Measurements from ENCODE around the gene CIZ1.
"Not testable (repeated sequence)": the region's sequence is repeated elsewhere in the genome, so short reads cannot be mapped to it uniquely, and the experiment has no call there.

CIZ1 gene

DNA sequence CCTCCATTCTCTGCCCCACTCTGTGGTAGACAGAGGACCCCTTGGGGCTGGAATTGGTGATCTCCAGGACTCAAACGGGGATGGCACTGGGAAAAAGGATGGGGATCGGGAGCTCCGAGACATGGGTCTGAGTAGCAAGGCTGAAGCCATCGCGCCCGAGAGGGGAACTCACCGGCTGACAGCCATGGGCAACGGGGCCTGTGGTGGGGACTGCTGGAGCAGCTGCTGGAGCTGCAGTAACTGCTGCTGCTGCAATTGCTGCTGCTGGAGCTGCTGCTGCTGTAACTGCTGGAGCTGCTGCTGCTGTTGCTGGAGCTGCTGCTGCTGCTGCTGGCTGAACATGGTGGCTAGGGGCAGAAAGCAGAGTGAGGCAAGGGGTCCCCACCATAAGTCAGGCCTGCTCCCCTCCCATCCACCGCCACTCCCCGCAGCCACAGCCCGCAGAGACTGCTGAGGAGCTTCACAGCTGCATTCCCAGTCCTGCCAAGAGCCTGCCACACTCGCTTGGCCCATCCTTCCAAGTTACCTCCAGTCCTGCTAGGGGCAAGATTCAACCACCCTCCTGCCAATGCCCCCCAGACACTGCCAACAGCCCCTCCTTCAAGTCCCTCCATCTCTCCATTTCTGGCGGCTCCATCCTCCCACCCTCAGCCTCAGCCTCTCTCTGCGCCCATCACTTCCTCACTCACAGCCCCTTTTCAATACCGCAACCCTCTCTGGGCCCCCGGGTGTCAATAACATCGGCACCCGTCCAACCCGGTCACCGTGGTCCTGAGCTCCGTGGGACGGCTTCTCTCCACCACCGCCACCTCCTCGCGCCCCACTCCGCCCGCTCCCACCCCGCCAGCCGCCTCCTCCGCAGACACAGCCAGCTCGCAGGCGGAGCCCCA, 611 bp downstream of the CIZ1 start:
- DNase-seq: no peak

DNA sequence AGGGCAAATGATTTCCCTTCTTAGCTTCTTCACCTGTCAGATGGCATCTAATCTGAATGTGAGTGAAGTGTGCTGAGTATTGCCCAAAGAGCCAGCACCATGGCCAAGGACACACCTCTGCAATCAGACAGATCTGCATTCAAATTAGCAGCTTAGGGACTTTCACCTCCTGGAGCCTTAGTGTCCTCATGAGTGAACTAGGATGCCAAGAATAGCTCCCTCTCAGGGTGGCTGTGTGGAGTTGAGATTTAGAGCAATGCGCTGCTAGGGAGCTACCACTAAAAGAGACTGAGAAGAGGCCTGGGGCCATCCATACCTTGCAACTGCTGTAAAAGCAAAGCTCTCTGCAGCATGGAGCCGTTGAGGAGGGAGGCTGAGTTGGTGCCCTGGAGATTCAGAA, 1.4 kb downstream of the CIZ1 start:
- DNase-seq: no peak

DNA sequence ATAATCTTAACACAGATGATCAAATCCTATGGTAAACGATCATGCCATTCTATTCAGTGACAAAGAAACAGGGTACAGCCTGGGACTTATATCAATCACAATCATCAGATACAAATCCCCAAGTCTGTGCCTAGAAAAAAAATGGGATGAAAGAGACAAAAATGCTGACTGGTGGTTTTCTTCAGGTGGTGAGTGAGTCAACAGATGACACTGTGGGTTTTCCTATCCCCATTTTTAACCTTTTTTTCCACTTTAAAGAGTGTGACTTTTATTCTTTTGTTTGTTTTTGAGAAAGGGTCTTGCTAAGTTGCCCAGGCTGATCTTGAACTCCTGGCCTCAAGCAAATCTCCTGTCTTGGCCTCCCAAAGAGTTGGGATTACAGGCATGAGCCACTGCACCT, 3.2 kb downstream of the CIZ1 start:
- DNase-seq: peak; percentile 13

DNA sequence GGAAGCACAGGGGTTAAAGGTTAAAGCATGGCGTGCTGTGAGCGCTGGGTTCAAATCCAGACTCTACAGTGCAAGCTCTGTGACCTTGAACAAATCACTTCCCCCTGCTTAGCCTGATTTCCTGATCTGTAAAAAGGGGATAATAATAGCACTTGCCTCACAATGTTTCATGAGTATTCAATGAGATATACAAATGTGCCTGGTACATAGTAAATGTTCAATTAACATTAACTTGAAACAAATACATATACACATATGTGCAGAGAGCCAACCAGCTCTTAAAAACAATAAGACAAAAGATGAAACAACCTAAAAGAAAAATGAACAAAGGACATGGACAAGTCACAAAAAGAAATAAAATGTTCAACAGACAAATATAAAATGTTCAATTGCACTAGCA, 4.0 kb downstream of the CIZ1 start:
- DNase-seq: no peak

DNA sequence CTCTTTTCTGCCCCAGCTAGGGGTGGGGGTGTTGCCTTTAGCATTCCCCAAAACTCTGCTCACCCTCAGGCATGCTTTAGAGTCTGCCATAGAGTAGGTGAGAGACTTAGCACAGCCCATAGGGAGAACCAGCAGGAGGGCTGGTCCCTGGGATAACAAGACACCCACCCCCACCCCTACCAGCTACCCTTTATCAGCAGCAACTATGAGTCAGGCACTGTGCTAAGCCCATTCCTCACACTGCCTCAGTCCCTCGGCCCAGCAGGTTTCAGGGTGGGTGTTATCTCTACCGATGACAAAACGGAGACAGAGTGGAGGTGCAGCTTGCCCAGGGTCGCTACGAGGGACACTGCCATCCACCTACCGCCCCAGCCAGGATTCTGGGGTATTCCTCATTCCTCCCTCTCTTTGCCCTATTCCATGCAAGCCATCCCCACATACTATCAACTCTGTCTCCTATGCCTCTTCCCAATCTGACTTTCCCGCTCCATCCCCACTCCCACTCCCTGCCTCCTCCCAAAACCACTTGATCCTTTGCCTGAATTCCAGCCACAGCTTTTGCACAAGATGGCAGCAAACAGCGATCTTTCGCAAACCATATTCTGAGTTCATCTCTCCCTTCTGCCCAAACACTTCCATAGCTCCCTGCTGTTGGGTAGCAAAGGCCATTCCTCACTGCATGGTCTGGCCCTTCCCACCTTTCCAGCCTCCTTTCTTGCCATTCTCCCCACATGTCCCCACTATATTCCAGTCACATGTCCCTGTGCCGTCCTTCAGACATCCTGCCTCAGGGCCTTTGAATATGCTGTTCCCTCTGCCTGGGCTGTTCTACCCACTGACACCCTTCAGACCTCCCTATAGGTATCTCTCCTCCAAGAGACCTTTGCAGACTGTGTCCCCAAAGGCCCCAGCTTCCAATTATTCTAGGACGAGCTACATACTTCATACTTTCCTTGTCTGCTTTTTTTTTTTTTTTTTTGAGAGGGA, 5.1 kb downstream of the CIZ1 start:
- DNase-seq: no peak

DNA sequence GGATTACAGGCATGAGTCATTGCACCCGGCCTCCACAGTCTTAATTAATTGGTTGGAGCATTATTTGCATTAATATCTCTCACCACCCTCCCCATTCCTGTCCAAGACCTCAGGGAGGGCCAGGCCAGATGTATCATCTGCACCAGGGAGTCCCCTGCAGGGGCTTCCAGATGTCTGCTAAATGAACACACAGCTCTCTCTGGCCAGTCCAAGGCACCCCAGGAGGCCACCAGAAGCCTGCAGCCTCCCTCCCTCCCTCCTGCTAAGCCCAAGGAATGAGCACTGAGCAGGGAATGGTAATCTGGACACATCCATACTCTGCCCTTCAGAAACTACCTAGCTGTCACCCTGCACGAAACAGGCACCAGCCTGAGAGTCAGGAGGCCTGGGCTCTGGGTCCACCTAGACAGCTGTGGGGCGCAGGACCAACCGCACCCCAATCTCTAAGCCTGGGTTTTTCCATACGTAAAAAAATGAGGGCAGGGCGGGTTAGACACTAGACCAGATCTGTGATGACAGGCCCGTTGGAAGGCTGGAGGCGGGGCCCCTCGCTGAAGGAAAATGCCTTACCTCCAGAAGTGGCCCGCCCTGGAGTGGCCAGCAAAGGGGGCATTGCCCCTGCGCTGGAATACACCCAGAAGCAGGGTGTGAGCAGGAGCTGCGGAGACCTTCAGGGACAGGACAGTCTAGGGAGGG, 8.3 kb downstream of the CIZ1 start:
- no peak for DNase-seq

DNA sequence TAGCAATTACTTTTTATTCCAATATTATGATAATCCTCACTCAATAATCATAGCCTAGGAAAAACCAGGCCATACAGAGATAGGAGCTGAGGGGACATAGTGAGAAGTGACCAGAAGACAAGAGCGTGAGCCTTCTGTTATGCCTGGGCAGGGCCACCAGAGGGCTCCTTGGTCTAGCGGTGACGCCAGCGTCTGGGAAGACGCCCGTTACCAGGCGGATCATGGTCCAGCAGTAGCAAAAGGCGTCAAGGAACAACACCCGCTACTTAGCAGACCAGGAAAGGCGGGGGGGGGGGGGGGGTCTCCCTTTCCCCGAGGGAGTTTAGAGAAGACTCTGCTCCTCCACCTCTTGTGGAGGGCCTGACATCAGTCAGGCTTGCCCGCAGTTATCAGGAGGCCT, 9.9 kb downstream of the CIZ1 start:
- DNase-seq: not testable (repeated sequence)

DNA sequence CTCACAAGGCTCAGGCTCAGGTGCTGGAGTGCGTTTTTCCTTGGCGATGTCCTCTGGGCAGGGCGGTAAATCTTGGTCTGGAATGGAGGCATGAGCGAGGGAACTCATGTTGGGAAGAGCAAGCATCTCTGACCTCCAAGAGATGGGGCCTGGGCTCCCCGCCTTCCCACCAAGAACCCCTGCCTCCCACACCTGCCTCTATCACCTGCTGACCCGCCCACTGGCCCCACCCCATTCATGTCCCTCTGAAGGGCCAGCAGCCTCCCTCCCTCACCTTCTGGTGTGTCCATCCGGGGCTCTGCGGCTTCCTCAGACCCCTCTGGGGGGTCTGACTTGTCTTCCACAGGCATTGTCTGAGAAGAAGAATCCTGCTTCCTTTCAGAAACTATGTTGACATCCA, 10.9 kb downstream of the CIZ1 start:
- no peak for DNase-seq

DNA sequence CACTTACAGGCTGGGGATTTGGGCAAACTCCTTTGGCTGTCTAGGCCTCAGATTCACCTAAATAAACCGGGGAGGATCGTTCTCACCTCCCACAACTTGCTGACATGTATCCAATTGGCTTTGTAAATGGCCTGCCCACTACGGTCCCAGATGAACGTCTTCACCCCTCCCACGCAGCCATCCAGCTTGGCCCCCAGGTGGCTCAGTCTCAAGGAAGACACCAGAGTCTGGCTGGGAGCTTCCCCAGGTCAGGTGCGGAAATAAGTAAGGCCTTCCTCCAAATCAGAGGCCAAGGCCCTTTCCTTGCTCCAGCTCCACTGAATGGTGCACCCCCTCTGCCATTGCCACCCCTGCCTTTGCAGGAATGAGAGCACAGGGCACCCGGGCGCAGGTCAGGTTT, 11.4 kb downstream of the CIZ1 start:
- DNase-seq: no peak

DNA sequence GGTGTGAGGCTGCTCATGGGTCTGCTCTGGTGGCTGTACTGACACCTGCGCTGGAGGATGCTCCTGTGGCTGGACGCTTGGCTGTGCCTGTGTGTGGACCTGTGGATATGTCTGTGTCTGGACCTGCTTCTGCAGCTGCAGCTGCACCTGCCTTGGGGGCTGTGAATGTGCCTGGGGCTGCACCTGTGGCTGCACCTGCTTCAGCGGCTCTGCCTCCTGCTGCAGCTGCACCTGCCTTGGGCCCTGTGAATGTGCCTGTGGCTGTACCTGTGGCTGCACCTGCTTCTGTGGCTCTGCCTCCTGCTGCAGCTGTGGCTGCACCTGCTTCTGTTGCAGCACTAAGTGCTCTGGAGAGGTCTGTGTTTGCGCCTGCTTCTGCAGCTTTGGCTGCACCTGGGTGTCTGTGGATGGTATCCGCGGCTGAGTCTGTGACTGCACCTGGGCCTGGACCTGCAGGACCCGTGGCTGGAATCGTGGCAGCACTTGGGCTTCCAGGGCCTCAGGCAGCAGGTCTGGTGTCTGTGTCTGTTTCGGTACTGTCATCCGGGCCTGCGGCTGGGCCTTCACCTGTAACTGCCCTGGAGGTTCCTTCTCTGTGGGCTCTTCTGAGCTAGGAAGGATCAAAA, 12.5 kb downstream of the CIZ1 start:
- DNase-seq: no peak

DNA sequence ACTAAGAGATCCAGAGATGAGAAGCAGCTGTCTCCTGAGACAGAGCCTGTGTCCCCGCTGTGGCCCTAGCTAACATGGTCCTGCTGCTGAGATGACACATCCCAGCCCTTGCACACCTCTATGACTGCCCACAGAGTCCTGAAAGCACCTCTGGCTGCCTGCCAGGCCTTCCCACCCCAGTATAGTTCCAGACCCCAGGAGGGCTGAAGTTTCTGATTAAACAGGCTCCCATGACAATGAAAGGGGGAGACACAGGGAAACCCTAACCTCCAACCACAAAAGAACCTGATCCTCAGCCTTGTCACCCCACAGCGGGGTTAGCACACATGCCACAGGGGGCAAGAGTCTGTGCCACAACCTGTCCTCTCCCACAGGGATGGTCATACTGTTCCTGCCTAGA, 15.6 kb downstream of the CIZ1 start:
- DNase-seq: no peak

DNA sequence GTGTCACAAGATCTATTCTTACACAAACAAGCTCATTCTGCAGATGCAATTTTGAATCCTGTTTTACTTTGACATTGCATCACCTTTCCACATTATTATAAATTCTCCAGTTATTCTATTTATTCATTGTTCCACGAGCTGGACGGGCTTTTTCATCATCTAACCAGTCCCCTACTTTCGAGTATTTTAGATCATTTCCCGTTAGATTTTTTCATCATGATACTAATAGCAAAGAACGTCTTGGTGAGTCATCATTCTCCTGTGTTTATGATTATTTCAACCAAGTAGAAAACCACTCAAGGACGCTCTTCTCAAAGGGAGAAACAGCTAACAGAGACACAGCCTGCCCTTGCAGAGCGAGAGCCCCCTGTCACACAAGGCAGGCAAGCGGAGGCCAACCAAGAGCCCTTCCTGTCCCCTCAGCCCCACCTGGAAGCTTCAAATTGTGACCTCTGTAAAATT, 16.2 kb downstream of the CIZ1 start:
- DNase-seq: no peak

DNA sequence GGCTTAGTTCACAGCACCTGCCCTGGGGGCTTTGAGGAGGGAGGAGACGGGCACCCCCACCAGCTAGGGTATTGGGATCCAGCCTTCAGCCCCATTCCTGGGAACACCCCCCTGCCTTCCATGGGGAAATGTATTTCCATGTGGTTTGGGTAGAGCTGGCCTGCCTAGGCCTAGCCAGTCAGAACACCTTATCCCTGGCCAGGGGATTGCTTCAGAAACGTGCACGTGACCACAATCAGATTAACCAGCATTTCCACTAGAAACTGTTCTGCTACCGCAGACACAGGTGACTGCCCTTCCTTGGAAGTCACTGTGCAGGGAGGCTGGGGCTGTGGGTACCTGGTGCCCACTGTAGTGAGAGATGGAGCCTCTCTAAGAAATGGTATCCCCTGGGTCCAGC, 17.3 kb downstream of the CIZ1 start:
- no peak for DNase-seq

DNA sequence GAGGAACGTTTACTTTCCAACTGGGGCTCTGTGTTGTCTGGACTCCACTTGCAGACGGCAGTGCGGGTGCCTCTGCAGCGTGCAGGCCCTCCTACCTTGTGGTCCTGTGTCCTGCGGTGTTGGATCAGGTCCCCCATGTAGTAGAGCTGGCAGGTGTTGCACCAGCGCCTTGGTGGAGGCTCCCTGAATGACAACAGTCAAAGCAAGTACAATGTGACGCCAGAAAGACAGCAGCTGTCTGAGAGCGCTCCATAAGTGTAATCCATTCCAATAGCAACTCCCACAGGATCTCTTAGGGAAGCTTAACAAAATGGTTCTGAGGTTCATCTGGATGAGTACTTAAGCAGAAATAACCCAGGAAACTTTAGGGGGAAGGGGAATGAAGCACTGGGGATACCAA, 21.4 kb downstream of the CIZ1 start:
- no peak for DNase-seq

DNA sequence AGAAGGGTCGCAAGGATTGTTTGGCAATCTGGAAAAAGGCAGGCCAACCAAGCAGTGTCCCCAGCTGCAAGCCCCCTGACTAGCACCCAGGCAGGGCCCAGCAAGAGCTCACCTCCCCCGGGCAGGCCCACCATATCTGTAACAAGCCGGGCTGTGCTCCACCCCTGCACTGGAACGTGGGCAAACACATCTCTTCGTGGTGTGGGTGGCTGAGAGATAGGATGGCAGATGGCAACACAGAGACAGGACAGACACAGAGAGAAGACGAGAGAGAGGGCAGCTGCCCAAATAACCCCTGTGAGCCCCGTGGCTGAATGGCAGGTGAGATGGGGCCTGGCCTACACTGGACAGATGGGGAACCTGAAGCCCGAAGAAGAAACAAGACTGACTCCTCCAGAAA, 21.9 kb downstream of the CIZ1 start:
- DNase-seq: no peak

DNA sequence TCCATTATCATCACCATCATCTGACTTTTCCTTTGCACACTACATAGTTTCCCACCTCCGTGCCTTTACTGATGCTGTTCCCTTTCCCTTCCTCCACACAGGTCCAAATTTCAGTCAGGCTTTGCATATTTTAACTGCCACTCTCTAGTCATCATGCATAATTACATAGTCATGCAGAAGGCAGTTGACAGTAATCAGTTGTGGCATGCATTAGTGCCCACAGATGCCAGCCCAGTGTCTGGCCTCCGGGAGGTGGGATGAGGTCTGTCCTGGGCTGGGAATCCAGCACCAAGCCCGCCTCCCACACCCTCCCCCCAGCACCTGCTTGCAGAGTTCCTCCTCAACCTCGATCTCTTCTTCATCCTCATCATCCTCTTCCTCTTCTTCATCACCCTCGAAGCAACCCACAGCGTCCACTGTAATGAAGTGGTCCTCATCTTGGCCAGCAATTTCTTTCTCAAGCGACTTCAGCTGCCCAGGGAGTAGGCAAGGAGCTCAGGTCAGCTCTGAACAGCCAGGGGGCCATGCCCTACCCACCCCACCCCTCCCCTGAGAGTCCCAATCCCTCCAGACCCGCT, 22.6 kb downstream of the CIZ1 start:
- DNase-seq: no peak

DNA sequence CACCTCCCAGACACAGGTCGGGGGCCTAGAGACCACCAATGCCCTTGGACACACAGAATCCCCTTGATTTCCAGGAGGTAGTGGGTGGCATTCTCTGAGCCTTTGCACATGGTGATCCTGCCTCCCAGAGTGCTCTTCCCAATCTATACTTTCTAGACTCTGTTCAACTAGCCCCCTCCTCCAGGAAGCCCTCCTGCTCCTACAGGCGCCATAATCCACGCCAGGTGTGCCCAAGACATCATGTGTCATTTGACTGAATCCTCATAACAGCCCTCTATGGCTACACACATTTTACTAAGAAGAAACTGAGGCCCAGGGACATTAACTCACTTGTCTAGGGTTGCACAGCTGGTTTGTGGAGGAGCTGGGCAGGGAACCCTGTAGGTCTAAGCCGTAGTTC, 24.2 kb downstream of the CIZ1 start:
- DNase-seq: no peak

DNA sequence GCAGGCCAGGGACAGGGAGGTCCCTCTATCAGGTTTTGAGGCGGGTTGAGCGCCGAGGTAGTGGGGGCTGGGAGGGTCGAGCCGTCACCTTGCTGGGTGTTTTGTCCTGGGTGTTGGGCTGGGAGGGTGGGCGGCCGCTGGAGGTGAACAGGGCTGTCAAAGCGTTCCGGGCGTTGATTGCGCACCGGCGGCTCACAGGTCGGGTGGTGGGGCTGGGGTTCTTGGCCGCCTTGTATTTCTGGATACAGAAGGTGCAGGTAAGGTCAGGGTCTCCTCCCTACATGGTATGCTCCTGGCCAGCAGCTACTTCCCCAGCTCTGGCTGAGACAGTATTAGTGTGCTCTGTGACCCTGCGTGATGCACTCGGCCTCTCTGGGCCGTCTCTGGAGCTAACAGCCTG, 25.2 kb downstream of the CIZ1 start:
- no peak for DNase-seq

DNA sequence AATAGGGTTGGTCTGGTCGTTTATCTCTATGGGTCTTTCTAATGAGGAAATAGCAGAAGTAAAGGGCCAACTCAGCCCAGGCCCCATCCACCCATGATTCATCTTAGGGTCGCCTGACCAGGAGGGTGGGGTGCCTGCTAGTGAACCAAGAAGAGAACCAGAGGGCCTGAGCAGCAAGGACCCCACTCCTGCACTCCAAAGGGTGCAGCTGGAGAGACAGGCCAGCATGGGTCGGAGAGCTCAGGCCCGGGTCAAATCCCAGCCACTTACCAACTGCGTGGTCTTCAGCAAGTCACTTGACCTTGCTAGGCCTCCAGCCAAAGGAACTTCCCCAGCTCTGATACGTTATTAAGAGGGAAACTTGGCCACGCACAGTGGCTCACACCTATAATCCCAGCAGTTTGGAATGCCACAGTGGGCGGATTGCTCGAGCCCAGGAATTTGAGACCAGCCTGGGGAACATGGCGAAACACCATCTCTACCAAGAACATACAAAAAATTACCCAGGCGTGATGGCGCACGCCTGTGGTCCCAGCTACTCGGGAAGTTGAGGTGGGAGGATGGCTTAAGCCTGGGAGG, 27.0 kb downstream of the CIZ1 start:
- no peak for DNase-seq

DNA sequence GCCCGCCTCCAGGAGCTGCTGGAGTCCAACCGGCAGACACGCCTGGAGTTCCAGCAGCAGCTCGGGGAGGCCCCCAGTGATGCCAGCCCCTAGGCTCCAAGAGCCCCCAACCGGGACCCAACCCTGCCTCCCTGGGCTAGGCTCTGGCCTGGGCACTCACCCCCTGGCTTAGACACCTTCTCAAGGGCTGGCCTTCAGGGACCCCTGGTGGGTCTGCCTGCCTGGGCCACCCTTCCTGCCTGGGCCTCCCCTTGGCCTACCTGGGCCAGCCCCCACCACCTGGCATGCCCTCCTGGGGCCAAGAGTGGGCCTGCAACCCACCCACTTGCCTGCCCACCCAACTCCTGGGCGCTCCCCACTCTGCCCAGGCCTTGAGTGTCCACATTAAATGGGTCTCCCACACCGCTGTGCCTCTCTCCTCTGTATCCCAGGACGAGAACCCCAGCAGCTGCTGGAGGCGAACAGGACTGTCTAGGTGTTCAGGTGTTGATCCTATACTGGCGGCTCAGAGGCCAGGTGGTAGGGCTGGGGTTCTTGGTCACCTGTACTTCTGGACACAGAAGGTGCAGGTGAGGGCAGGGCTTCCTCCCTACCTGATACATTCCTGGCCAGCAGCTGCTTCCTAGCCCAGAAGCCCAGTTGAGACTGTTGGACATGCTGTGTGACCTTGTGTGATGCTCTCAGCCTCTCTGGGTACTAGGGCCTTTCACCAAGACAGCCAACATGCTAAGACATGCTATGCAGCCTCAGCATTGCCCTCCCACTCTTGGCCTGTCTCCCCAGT, 27.7 kb downstream of the CIZ1 start:
- no peak for DNase-seq

DNA sequence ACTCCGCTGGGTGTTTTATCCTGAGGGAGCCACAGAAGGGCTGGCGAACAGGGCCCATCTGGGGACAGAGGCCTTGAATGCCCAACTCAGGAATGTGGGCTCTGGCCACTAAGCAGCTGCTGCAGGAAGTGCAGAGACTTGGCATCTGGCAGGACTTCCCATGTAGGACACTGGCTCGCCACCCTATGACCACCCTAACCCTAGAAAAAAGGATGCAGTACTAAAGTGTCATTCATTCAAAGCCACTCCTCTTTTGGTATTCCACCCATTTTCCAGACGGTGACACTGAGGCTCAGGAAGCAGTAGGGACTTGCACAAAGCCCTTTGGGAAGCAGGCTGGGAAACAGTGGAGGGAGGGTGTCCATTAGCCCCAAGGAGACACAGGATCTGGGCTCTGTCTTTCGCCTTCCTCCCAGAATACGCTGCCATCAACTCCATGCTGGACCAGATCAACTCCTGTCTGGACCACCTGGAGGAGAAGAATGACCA, 28.3 kb downstream of the CIZ1 start:
- no peak for DNase-seq
